Putamen (tissue), 1 donor: ENCODE measurements around the gene CDK14.

ENCODE experiments used
- DNase-seq: peaks from one replicate; pipeline ENCODE4 v3.0.0-alpha.2; 2016; ENCODE audit warnings: low spot score

The CDK14 gene

DNA sequence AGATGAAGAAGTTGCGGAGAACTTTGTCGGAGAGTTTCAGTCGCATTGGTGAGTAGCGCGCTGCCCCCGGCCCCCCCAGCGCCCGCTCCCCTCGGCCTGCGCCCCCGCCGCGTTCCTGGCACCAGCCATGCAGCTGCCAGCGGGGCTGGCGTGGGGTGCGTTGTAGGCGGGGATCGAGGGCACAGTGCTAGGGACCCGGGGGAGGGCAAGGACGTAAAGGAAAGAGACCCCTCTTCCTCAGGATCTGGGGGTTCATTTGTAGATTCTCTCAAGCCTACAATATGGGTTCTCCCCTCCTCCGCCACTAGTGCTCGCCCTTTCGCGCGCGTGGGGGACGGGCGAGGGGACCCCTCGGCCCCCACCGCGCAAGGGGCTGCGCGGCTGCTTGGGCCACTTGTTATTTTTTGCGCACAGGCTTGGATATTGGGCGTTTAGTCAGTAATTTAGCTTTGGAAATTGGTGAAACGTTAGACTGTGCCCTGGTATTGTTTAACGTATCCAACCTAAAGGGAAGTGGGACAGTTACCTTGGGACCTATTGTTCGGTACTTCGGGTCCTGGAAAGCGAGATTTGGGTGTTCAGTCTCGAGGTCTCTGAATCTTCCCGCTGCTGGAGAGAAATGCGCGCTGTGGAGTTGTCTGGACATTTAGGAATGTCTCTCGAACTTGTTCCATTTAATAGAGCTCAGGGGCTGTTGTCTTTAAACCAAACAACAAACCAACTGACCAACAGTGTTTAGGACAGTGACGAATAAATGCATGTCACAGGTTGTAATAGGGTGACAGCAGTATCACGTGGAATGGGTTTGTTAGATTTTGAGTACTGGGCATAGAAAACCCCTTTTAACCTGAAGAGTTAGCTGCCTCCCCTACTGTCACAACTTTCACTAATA, 796 bp downstream of the CDK14 start:
- peak; percentile 5 for DNase-seq

DNA sequence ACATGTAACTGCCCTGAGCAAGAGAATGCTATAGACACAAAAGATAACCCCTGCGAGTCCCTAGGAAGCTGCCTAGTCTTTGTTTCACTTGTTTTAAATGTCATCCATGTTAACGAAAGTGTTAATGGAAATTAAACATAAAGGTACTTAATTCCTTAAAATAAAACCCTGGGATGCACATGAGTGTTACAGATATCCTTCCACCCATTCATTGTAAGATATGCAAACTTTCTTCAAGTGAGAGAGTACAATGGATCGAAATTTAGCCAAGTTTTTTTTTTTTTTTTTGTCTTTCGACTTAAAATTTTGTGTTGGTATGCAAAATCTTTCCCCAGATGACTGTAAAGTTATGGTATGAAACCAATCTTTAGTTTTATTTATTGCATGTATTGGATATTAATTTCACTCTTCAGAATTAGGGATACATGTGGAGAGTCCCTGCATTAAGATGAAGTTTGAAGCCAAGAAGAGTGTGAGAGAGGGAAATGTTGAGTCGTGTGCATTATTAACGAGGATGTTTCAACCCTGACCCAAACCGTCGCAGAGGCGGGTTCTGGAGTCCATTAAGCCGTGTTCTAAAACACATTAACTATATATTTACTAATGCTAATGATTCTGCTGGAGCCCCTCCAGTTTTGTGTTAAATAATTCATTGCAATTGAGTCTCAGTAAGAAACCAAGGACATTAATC, 1.6 kb downstream of the CDK14 start:
- no peak for DNase-seq

DNA sequence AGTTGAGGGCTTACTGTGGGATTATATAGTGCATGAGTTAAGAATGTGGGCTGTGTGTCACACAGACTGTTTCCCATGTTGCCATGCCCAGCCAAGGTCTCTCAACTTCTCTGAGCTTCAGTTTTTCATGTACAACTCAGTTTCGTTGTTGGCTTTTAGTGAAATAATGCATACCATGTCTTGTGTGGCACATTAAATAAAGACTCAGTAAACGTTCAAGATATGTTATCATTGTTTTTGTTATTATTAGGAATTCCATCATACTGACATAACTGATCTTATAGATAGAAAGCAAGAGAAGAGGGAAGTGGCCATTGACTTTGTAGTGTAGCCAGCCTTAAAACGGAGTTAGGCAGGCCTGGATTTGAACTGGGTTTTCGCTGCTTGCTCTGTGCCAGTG, 2.9 kb downstream of the CDK14 start:
- DNase-seq = no peak

DNA sequence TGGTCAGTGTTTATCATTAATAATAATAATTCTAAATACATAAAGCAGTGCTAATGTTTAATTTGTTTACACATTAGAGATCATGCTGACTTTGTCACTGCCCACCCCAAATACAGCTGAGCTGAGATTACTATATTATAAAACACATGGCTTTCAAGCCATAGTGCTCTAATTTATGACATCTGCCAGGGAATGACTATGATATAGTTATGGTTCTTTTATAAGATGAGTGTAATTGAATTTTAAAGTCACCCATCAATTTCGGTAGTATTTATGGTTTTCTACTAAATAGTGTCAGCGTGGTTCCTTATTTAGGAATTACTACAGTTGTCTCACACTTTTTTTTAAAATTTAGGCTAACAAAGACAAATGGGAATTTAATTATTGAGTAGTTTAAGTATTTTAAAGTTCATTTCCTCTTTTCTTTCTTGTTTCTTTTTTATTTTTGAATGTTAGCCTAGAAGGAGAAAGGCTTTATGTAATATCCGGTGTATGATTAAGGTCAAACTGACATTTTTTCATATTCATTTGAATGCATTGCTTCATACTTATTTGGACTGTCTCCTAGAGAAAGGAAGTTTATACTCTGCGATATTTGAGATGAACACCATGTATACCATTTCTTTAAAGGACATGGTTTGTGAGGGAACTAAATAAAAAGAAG, 3.9 kb downstream of the CDK14 start:
- no peak for DNase-seq

DNA sequence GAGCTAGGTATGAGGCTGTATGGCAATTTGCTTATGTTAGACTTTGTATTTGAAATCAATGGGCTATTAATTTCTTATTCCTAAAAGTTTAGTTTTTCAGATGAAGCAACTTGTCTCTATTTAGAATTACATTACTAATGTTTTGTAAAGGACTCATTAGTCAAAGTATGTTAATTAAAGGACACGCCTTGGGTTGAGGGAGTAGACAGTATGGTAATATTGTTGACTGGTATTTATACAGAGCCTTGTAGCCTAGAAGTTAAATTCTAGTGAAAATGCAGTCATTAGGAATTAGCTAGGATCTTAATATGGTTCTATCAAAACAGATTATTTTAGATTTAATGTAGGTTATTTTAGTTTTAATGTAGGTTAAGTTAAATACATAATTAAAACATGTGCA, 6.2 kb downstream of the CDK14 start:
- no peak for DNase-seq

DNA sequence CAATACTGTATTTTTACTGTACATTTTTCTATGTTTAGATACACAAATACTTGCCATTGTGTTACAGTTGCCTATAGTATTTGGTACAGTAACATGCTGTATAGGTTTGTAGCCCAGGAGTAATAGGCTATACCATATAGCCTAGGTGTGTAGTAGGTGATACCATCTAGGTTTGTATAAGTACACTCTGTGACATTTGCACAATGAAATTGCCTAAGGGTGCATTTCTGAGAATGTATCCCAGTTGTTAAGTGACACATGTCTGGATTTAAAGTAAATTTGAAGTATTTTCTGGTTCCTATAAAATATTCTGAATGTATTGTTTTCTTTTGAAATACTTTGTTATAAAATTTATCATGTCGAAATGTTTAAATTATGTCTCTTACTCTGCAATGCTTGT, 7.2 kb downstream of the CDK14 start:
- DNase-seq = no peak

DNA sequence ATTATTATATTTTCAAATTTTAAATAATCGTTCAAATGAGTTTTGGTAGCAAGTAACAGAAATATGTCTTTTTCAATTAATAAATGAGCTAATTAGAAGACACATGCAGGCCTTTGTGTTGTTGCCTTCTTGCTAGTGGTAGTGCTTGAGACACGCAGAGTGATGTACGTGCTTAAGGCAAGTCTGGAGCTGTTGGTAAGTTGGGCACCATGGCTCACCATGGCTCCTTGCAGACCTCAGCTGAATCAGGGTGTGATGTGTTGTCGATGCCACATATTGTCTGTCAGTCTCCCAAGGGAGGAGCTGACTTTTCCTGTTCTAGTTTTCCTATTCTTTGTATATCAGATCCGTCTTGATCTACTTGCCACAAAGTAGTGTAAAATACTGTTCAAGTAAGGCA, 8.3 kb downstream of the CDK14 start:
- no peak for DNase-seq

DNA sequence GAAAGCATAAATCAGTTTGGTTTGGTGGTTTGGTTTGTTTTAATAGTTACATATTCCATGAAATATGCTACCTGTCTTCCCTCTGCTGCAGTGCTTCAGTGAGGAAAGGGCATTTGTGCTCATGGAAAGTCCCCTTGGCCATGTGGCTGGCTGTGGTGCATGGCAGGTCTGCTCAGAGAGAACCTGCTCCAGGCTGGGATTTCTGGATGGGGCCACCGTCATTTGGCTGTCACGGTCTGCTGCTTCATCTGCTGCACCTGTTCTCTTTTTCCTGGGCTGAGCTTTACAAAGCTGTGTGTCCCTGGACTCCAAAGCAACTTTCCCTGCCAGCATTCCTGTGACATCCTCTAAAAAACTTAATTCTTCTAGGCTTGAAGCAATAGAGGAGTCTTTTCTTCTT, 8.9 kb downstream of the CDK14 start:
- DNase-seq = no peak

DNA sequence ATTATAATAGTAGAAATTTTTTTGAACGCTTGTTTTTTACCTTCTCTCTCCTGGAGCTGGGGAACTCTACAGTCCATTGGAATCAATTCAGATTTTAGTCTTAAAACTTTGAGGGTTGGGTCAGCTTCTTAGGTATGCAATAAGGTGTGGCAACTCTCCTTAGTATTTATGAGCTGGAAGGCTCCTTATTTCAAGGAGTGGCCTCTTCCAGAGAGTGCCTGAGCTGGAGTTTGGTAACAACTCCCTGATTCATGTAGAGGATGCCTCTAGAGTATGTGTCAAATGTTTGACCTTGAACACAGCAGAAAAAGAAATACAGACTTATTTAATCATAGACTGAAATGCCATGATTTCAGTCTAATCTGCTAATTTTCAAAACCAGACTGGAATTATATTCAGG, 11.1 kb downstream of the CDK14 start:
- DNase-seq = no peak

DNA sequence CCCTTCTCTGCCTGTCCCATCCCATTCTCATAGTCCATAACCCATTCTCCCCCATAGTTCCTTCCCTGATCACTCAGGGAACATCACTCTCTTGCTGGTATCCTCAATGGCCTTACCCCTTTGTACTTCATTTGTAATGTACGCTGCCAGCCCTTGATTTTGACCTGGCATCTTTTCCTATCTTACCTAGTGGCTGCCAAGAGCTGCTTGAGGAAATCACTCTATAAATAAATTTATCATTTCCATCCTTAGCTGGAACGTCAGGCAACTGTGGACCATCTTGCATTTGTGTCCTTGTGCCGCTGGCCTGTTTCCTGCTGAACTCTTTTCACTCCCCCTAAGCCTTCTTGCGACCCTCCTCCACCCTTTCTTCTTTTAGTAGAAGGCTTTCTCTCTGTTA, 14.0 kb downstream of the CDK14 start:
- no peak for DNase-seq

DNA sequence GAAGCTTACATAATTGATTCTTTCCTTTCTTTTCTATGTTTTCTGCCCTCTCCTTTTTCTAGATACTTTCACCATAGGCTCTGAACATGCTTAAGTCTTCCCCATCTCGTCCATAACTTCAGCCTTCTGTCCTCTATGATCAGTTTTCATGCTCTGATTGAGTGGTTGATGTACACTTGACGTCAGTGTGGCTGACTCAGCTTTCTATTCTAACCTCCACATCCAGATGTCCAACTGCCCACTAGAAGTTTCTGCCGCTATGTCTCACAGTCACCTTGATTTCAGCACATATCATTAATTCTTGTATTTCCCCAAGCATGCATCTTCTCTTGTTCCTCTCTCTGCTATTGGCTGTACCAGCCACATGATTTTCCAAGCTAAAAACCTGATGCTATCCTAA, 15.0 kb downstream of the CDK14 start:
- DNase-seq = no peak

DNA sequence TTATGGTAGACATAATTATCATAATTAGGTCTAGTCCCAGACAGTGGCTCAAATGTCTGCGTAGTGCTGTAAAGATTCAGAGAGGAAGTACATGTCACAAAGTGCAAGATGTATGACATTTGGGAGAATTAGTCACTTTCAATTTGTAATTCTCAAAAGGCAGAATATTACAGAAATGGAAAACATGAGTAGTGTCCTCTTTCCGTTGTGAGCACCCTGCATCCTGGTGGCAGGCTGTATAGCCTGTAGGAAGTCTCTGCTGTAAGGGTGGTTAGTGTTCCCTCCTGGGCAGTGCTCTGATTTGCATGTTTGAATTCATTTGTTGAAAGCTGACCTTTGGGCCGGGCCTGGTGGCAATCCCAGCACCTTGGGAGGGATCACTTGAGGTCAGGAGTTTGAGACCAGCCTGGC, 17.0 kb downstream of the CDK14 start:
- DNase-seq = no peak

DNA sequence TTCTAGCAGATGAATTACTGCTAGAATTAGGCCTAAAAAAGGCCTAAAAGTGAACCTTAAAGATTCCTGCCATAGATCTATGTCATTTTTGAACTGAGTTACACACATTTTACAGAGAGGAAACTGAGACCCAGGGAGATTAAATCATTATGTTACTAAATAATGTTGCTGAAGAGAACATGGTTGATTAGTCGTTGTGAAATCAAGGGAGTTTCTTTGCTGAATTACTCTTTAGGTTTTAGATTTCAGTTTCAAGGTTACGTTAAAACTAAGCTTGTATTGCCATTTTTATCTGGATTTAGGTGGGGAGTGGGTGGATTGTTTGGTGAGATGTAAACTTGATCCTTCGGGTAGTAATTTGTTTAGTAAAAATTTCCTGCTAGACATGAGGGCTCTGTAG, 21.3 kb downstream of the CDK14 start:
- no peak for DNase-seq

DNA sequence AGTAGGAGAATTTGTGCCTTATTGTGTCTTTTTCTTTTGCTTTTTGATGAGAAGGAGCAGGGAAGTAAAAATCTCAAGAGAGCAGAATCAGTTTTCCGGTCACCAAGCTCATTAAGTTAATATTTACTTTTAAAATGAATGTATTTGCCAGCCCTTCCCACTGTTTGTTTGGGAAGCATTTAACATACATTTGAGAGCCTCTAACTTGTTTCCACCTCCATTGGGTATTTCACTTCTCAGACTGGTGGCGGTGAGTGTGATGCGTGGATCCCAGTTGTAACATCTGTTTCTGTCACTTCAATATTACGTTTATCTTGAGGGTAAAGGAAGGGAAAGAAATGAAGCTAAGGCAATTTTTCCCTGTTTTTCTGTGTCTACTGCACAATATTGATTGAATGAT, 22.8 kb downstream of the CDK14 start:
- DNase-seq = no peak

DNA sequence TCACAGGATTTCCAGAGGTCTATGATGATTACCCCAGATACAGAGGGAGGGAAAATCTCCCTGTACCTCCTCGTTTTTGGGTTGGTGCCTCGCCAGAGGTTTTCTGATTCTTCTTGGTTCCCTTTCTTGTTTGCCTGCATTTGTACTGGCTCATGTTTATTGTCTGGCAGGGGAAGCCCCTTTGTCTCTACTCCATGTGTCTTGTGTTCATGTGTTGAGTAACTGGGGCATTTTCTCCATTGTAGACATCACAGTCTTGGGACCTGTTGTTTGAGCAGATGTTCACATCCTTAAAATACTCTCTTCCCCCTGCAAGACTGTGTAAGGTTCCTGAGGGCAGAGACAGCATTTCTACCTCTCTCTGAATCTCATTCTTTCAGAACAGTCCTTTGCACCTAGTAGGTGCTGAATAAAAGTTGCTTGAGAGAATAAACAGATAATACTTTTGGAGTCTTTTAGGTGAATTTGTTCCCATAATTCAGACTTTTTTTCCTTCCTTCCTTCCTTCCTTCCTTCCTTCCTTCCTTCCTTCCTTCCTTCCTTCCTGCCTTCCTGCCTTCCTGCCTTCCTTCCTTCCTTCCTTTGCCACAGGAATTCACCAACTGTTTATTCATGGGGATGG, 25.1 kb downstream of the CDK14 start:
- DNase-seq = no peak

DNA sequence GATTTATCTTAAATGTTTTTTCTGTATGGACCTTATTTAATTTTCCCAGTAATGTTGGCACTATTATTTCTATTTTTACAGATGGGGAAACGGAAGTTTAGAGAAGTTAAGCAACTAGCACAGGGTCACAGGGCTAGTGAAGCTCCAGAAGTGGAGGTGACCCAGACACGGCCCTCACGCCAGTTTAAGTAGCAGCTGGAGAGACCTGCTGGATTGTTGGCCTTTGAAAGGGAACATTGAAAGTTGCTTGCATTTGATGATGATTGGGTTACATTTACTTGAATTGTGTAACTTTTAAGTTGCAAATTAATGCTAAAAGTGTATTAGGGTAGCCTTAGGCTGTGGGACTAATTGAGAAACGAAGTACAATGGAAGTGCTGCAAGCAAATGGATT, 25.6 kb downstream of the CDK14 start:
- DNase-seq = no peak

DNA sequence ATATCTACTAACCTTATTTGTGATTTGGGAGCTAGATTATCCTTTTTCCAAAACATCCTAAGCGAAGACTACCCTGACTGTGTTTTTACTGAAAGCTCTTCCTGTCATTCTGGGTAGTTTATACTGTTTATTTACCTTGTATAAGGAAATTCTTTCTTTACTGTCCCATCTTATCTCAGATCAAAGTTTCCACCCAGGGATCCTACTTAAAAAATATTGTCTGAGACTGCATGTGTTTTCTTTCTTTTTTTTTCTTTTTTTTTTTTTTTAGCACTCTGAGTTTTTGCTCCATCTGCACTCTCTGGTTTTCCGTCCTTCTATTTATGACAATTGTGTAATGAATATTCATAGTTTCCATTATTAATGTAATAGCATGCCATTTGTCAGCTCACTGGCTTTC, 26.5 kb downstream of the CDK14 start:
- DNase-seq = no peak

DNA sequence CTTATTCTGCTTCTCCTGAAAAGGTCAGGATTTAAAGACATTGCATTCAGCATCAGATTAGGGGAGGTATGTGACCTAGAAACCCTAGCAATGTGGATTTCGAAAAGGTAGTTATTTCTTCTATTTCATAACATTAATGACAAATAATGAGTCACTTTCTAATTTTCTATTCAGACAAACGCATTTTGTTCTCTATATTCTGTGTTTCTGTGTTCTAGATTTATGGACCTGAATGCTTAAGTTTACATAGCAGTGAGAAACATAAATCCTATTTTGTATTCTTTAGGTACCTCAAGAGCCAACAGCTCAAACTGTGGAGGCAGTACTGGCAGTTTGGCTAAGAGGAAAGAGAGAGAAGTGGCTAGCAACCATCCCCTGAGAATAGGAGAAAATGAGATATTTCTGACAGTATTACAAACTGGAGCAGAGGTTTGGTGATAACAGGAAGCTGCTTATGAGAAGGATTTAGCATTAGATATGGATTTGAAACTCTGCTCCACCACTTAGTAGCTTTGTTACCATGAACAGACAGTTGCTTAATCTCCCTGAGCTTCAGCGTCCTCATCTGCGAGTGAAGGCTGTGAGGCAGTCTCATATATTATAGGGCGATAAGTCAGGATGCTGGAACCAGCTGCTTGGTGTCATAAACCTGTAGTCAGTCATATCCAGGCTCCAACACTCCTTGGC, 28.2 kb downstream of the CDK14 start:
- no peak for DNase-seq

DNA sequence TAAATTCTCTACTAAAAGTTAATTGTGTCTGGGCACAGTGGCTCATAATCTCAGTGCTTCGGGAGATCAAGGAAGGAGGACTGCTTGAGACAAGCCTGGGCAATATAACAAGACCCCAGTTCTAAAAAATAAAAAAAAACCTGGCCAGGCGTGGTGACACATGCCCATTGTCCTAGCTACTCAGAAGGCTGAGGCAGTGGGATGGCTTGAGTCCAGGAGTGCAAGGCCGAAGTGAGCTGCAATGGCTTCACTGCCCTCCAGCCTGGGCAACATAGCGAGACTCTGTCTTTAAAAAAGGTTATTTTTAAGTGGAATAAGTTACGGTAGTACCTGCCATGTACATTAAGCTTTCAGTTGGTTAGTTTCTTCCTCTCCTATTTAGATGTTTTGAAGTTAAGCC, 28.9 kb downstream of the CDK14 start:
- no peak for DNase-seq

DNA sequence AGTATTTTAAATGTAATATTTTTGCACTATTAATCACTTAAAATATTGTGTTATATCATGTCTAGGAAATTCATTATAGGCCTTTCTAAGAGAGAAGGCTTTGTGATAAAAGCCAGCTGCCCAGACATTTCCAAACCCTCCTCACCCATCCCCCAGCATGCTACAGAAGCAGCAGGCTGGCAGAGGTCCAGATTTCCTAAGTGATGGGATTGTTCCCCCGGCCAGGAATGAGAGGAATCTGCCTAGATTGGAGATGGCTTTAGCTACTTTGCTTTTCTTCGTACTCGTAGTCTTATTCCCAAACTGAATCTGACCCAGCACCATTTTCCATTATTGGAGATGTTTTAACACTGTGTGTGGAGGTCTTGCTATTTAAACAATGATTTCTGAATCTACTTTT, 29.4 kb downstream of the CDK14 start:
- no peak for DNase-seq

DNA sequence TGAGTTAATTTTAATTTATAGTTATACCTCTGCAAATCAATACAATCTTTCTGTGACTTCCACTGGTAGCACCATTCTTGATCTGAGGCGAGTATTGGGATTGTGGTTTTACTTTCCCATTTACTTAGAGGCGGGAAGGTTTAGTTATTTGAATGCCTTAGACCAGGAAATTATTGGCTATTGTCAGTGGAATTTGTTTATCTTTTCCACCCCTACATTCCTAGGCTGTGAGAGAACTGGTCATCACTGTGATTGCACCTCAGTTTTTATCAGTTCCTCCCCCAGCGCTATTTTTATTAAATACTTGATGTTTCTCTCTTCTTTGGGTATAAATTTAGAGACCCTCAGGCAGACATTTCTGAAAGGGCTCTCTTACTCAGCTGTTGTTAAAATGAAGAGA, 29.9 kb downstream of the CDK14 start:
- DNase-seq = no peak

DNA sequence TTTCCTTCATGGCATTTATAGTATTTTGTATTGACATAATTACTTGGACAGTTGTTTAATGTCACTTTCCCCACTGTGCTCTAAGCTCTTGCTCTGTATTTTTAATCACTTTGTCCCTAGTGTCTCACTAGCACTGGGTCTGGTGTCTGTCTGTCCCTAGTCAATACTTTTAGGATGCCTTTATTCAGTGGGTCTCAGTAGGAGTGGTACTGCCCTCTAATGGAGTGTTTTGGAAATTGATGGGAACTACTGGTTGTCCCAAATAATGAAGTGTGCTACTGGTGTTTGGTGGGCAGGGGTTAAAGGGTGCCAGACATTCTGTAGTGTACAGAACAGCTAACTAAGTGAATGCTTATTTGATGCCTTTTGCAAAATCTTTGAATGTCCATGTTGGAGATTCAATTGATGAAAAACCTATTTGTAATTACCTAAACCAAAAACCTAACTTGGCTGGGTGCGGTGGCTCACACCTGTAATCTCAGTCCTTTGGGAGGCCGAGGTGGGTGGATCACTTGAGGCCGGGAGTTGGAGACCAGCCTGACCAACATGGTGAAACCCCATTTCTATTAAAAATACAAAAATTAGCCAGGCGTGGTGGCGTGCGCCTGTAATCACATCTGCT, 33.3 kb downstream of the CDK14 start:
- DNase-seq = no peak
